ENCODE results near the gene MGAT4B. TPM values are rescaled to one million over a fixed set of nuclear protein-coding genes. Genes with fewer than 3 reads are reported as not detected.

The MGAT4B gene
- total and polyA plus RNA-seq, 7 donors, result 27.8 to 241 (median 56.8) TPM

GRCh38 chr5:179829732-179830435 lies 23.2 kb upstream of the MGAT4B start:
- no peak for DNase-seq
- H3K9me3 ChIP-seq, result no peaks in the 10 kb centered on the region
- H3K36me3 ChIP-seq, result peaks cover 73 to 97% (median 84%) of the 10 kb centered on the region in 4 donors
- intact Hi-C loops (cut with DNase I), result no loop called here
- H3K4me3 ChIP-seq, result no peak overlapping the region
- TF ChIP-seq CTCF (IDR thresholded peaks at IDR 0.05) (no peak), EP300 (IDR thresholded peaks at IDR 0.05) (no peak), POLR2A (IDR thresholded peaks at IDR 0.05) (no peak), POLR2AphosphoS5 (IDR thresholded peaks at IDR 0.05) (no peak)
- H3K4me1 ChIP-seq, result peaks cover 0 to 40% (median 27%) of the 10 kb centered on the region in 4 donors
- WGBS, 2 donors, result 87 to 90% methylated on average over 7 of the region's 7 CpGs
- H3K27ac ChIP-seq, result no peak overlapping the region
- no peaks in the 10 kb centered on the region for H3K27me3 ChIP-seq

- no peak for DNase-seq
- H3K27ac ChIP-seq, result peak overlapping the region in 3 of 4 donors; percentile 3 to 61 (median 20)
- WGBS, 2 donors, result 93 to 96% methylated on average over 3 of the region's 3 CpGs
- H3K4me1 ChIP-seq, result peaks cover 0 to 50% (median 37%) of the 10 kb centered on the region in 4 donors
- H3K4me3 ChIP-seq, result no peak overlapping the region
- intact Hi-C loops (cut with DNase I), result no loop called here
- peaks cover 80 to 100% (median 91%) of the 10 kb centered on the region in 4 donors for H3K36me3 ChIP-seq
- no peaks in the 10 kb centered on the region for H3K27me3 ChIP-seq
- TF ChIP-seq POLR2A (IDR thresholded peaks at IDR 0.05), result no peak
- no peak for TF ChIP-seq POLR2AphosphoS5 (IDR thresholded peaks at IDR 0.05)
- no peak for TF ChIP-seq EP300 (IDR thresholded peaks at IDR 0.05)
- TF ChIP-seq CTCF (IDR thresholded peaks at IDR 0.05), result no peak
- H3K9me3 ChIP-seq, result no peaks in the 10 kb centered on the region
Observed at GRCh38 chr5:179828756-179829421, 22.2 kb upstream of the MGAT4B start.

GRCh38 chr5:179827680-179828079 lies 21.0 kb upstream of the MGAT4B start:
- H3K36me3 ChIP-seq, result peaks cover 74 to 100% (median 84%) of the 10 kb centered on the region in 4 donors
- intact Hi-C loops (cut with DNase I), result no loop called here
- H3K27me3 ChIP-seq, result no peaks in the 10 kb centered on the region
- 16 to 48% methylated on average over 9 of the region's 9 CpGs for WGBS, 2 donors
- no peak overlapping the region for H3K4me3 ChIP-seq
- H3K4me1 ChIP-seq, result peaks cover 0 to 60% (median 49%) of the 10 kb centered on the region in 4 donors
- peak; percentile 70 for DNase-seq
- H3K9me3 ChIP-seq, result no peaks in the 10 kb centered on the region
- no peak for TF ChIP-seq POLR2A (IDR thresholded peaks at IDR 0.05)
- TF ChIP-seq POLR2AphosphoS5 (IDR thresholded peaks at IDR 0.05), result no peak
- no peak for TF ChIP-seq CTCF (IDR thresholded peaks at IDR 0.05)
- no peak for TF ChIP-seq EP300 (IDR thresholded peaks at IDR 0.05)
- H3K27ac ChIP-seq, result peak overlapping the region in 3 of 4 donors; percentile 39 to 61 (median 58)

GRCh38 chr5:179825655-179826182 lies 19.1 kb upstream of the MGAT4B start:
- intact Hi-C loops (cut with DNase I), result no loop called here
- H3K27ac ChIP-seq, result no peak overlapping the region
- H3K4me1 ChIP-seq, result peaks cover 0 to 69% (median 58%) of the 10 kb centered on the region in 4 donors
- DNase-seq, result peak; percentile 60
- WGBS, 2 donors, result 27 to 69% methylated on average over 13 of the region's 13 CpGs
- H3K27me3 ChIP-seq, result no peaks in the 10 kb centered on the region
- H3K9me3 ChIP-seq, result no peaks in the 10 kb centered on the region
- no peak overlapping the region for H3K4me3 ChIP-seq
- TF ChIP-seq EP300 (IDR thresholded peaks at IDR 0.05), result no peak
- no peak for TF ChIP-seq POLR2AphosphoS5 (IDR thresholded peaks at IDR 0.05)
- TF ChIP-seq POLR2A (IDR thresholded peaks at IDR 0.05), result no peak
- peaks cover 56 to 84% (median 65%) of the 10 kb centered on the region in 4 donors for H3K36me3 ChIP-seq

GRCh38 chr5:179824745-179825112 lies 18.1 kb upstream of the MGAT4B start:
- Histone ChIP-seq H3K36me3 (peaks cover 48 to 74% (median 55%) of the 10 kb centered on the region in 4 donors), H3K4me1 (peaks cover 0 to 75% (median 66%) of the 10 kb centered on the region in 4 donors), H3K9me3 (no peaks in the 10 kb centered on the region), H3K27ac (peak overlapping the region in 1 of 4 donors; percentile 5), H3K4me3 (no peak overlapping the region), H3K27me3 (no peaks in the 10 kb centered on the region)
- no peak for TF ChIP-seq POLR2A (IDR thresholded peaks at IDR 0.05)
- TF ChIP-seq CTCF (IDR thresholded peaks at IDR 0.05), result no peak
- TF ChIP-seq POLR2AphosphoS5 (IDR thresholded peaks at IDR 0.05), result no peak
- no peak for TF ChIP-seq EP300 (IDR thresholded peaks at IDR 0.05)
- WGBS, 2 donors, result 47 to 86% methylated on average over 3 of the region's 3 CpGs
- intact Hi-C loops (cut with DNase I), result loop anchor here (5.0 kb wide), 1 partner anchor 33 kb away; the partner anchor contains the start of gene MRNIP
- no peak for DNase-seq

All from sigmoid colon (tissue), 7 donors.